Embryonic facial prominence (tissue), 1 donor: ENCODE measurements around the gene GRB14.
"Not testable (repeated sequence)": the region's sequence is repeated elsewhere in the genome, so short reads cannot be mapped to it uniquely, and the experiment has no call there.

ENCODE experiments used
- DNase-seq: peaks from one replicate; pipeline ENCODE4 v3.0.0-alpha.2; 2016; ENCODE audit errors: extremely low spot score

GRB14 gene

DNA sequence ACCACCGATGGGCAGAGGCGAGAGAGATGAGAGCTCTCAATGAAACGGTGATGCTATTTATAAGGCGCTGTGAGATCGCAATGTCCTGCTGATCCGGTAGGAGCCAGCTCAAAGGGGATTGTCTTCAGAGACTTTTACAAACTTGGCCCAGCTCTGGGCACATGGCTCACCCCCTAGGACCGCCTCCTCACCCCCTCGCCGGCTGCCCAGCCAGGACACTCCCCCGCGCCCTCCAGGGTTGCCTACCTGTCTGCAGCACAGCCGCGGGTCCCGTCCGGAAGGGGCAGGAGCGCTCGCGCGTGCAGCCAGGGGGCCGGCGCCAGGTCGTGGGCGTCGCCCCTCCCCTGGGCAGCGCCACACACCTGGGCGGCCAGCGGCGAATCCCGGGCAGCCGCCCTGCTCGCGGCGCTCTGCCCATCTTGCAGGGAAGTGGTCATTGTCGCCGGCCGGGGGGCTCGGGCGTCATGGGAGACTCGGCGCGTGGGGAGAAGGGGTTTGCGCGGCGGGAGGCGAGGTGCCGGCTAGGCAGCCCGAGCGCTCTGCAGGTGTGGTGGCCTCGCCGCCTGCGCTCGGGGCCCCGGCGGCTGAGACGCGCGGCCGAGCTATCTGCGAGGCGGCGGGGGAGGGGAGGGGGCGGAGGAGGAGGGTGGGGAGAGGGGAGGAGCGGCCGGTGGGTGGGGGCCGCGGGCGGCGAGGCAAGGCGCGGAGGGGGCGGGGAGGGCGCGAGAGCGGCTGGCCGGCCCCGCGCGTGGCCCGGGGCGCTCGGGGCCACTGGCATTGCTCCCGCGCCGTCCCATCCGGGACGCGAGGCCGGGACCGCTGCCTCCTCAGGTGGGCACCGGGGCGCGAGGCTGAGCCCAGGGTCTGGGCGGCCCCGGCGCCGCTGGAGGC, at the start of gene GRB14:
Gene GRB14, minus strand, starts transcription at position 610 of the 891 bp plus-strand sequence. Its CDS starts 173 bp downstream, at position 437.
- no peak for DNase-seq

DNA sequence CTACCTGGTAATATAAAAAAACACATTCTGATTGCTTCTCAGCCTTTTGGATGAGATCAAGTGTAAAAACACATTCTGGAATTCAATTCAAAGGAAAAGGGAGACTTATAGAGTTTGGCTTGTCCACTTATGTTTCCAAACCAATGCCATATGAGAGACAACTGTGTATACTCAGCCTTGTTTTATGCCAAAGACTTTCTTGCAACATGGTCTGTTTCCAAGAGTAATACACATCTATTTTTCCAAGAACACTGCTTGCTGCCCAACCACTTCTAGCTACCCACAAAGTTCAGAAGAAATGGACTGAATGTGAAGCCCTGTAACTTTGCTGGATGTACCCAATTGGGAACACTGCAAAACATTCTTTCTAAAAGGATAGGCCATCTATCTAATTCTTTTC, 48.0 kb upstream of the GRB14 start:
- no peak for DNase-seq

DNA sequence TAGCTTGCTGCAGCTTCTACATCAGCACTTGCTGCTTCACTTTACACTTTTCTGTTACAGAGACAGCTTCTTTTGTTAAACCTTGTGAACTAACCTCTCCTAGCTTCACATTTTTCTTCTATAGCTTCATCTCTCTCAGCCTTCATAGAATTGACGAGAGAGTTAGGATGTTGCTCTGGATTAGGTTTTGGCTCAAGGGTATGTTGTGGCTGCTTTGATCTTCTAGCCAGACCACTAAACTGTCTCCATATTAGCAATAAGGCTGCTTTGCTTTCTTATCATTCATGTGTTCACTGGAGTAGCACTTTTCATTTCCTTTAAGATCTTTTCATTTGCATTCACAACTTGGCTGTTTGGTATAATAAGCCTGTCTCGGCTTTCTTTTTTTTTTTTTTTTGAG, 46.3 kb upstream of the GRB14 start:
- DNase-seq: no peak

DNA sequence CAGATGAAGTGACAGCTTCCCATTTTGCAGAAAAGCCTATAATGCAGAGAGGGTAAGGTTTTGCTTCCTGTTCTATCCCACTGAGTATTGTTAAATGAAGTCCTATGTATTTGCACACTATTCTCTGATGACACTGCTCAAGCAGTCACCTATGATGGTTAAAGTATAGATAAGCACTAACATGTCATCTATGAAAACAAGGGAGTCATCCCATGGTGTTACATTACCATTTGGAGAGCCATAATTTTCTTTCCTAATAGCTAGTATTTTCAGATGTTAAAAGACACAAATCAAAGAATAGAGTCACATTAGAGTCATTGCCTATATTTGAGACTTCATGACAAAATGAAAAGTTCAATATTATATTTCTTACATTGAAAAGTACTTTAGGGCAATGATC, 42.8 kb upstream of the GRB14 start:
- no peak for DNase-seq

DNA sequence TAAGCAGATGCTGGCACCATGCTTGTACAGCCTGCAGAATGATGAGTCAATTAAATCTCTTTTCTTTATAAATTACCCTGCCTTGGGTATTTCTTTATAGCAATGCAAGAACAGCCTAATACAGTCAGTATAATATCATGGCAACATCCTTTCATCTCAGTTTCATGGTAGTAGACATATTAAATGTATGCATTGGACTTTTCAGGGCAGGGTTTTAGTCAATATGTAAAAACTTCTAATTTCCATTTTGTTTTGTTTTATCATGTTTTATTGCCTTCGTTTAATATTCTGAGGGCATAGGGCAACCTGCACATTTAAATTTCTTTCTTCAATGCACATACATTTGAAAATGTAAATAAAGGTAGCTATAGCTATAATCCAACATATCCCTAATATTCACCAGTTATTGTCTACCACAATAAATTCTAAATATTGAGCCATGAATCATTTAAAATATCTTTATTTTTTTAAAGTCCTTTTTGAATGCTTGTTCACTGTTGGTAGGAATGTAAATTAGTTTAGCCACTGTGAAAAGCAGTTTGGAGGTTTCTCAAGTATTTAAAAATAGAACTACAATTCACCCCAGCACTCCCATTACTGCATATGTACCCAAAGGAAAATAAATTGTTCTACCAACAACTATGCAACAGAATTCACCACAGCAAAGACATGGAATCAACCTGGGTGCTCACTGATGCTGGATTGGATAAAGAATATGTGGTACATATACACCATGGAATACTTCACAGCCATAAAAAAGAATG, 41.8 kb upstream of the GRB14 start:
- DNase-seq: no peak

DNA sequence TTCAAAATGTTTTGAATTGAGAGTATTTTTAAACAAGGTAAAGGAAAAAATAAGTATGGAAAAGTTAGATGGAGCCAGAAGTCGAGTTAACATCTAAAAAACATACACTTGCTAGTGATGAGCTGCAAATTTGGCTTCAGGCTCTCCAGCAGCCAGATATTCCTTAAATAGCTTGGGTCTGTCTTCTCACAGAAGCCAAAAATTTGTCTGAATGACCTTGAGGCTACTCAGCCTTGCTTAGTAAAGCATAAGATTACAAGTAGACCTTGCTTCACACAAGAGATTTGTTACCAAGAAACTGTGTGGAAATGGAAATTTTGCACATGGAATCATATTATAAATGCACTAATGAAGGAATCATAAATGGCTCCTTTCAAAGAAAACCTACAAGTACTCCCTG, 40.8 kb upstream of the GRB14 start:
- no peak for DNase-seq

DNA sequence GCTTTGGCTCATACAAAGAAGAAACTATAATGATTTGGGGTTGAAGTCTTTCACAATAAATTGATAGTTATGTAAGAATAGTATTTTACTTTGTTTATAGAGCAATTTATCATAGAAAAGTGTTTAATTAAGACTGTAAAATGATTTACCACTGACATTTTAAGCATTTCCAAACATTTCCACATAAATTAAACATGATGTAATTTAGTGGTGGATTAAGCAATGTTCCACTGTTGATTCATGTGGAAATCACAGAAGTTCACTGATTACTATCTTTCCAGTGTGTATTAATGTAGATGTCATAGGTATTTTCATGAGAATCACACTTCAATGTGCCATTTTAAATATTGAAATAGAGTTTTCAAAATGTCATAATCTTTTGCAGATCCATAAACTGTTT, 40.1 kb upstream of the GRB14 start:
- no peak for DNase-seq

DNA sequence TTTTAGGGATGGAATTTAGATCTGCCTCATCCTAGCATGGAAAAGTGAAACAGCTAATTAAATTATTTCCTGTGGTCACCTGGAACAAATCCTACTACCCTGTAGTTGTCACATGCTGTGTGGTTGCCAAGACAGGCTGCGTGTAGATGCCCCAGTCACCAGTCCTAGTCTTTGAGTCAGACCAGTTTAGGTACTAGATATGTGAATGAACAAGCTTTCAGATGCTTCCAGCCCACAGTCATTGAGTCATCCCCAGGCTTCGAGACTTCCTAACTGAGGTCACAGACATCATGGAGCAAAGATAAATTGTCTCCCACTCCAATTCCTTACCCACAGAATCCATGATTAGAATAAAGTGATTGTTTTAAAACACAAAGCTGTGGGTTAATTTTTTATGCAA, 35.8 kb upstream of the GRB14 start:
- no peak for DNase-seq

DNA sequence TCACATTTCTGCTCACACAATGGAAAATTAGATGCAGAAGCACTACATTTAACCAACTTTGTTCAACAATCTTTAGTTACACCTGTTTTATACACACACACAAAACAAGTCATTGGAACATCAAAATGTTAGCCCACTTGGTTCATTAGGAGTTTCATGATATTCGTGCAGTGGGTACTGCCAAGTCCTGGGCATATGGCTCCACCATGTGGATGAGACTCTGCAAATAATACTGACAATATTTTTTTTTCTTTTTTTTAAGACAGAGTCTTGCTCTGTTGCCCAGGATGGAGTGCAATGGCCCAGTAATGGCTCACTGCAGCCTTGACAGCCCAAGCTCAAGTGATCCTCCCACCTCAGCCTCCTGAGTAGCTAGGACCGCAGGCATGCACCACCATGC, 34.5 kb upstream of the GRB14 start:
- DNase-seq: no peak

DNA sequence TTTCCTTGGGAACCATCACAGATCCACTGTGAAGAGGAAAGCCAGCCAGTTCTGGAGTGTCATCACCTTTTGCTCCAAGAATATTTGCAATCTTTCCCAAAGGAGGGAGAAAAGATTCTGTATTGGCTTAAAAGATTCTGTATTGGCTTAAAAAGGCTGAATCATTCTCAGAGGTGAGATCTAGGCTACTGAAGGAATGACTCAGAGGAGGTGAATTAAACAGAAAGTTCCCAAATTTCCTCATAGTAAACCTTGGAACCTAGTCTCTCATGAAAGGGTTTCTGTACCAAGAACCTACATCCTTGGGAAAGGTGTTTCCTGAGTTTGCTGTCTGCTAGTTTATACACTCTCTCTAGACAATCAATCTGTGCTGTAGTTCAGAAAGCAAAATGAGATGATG, 34.1 kb upstream of the GRB14 start:
- no peak for DNase-seq

DNA sequence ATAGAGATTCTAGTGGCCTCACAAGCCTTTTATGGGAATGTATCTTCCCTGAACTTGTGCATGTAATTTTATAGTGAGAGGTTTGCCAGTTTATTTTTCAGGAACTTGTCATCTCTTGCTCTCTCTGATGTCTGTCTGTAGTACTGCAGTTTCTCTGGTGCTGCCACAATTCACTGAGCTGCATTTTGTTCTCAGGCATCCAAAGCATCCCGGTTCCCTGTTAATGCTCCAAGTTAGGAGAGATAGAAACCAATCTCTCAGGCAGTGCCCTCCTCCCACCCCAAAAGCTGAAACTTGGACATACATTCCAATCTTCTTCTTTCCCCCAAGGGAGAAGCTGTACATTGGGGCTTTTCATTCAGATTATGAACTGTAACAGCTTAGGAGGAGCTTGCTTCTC, 30.1 kb upstream of the GRB14 start:
- no peak for DNase-seq

DNA sequence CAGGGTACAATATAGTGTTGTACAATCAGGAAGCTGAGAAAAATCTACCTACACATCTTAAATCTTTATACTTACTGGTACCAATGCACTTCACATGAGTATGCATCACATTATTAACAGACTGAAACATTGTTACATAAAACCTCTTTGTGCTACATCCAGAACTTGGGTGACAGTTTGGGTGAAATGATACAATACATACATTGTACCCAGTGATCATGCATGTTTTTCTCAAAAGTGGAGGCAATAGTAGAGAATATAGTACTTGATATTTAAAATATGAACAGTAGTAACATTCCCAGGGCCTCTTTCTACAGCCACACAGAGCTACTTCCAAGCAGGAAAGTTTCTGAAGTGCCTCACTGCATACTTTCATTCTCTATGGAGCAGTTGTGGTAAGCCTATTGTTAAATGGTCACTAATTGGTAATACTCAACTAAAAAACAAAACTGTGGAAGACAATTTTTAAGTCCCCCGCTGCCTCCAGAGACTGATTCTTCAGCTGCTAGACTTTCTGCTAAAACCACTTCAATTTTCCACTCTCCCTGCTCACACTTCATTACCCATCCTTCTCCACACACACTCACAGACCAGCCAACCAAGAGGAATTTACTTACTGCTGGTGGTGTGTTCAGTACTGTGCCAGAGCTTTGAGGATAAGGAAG, 22.9 kb upstream of the GRB14 start:
- DNase-seq: no peak

DNA sequence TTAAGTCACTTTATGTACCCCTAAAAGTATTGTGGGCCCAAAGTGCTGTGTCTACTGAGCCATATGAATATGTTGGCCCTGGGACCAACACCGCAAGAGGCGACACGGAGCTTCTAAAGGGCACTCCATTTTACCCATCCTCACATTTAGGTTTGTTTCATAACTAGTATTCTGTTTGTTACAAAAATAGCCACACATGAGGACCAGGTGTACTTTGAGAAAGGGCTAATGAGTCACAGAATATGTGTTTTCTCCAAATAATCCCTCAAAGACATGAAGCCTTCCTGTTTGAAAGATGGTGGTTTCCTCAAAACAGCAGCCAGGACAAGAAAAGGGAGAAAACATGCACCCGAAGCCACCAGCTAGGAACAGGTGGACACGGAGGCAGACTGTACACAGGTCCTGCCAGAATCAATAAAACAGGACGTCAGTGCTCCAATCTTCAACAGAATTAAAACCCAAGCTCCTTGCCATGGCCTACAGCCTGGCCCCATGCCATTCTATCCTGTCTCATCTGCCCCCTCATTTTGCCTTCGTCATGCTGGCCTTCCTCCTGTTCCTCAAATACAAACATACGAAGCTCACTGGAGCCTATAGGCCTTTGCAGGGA, 21.8 kb upstream of the GRB14 start:
- no peak for DNase-seq

DNA sequence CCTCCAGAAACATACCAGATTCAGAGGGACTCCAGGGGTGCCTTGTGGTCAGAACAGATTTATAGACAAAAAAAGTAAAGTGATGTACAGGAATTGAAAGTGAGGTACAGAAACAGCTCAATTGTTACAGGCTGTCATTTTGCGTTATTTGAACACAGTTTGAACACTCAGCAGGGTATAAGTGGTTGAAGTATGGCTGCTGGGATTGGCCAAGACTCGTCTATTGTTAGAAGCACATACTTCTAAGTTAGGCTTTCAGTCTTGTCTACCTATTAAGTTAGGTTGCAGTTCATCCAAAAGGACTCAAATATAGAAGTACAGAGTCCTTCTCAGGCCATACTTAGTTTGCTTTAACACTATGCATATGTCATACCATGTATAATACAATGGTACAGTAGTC, 21.0 kb upstream of the GRB14 start:
- no peak for DNase-seq

DNA sequence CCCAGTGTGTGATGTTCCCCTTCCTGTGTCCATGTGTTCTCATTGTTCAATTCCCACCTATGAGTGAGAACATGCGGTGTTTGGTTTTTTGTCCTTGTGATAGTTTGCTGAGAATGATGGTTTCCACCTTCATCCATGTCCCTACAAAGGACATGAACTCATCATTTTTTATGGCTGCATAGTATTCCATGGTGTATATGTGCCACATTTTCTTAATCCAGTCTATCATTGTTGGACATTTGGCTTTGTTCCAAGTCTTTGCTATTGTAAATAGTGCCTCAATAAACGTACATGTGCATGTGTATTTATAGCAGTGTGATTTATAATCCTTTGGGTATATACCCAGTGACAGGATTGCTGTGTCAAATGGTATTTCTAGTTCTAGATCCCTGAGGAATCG, 7.0 kb upstream of the GRB14 start:
- not testable (repeated sequence) for DNase-seq

DNA sequence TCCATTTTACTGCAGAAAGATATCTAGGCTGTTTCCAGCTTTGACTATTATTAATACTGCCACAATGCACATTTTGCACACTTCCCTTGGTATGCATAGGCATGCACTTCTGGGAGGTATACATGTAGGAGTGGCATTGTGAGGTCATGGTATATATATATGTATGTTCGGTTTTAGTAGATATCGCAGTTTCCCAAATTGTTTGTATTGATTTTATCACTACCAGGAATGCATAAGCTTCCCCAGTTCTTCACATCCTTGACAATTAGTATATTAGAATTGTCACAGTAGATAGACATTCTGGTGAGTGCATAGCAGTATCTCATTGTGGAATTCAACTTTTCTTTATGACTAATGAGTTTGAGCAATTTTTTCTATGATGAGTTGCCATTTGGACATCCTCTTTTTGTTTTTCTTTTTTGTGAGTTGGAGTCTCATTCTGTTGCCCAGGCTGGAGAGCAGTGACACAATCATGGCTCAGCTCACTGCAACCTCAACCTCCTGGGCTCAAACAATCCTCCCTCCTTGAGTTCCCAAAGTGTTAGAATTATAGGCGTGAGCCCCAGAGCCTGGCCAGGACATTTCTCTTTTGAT, 4.2 kb upstream of the GRB14 start:
- no peak for DNase-seq

DNA sequence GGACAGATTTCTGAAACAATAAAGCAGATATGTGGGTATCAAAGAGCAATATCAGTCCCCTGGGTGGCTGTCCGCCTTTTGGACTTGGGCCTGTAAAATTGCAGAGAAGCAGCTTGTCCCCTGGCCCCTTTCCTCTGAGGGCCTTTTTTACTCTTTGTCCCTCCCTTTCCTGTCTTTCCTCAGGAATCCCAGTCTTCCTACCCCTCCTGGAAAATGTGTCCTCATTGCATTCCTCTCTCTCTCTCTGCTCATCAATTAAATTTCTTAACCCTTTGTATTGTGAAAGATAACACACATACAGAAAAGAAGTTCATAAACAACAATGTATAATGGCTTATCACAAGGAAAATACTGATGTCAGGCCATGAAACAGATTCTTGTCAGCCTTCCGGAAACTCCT, 3.0 kb upstream of the GRB14 start:
- no peak for DNase-seq

DNA sequence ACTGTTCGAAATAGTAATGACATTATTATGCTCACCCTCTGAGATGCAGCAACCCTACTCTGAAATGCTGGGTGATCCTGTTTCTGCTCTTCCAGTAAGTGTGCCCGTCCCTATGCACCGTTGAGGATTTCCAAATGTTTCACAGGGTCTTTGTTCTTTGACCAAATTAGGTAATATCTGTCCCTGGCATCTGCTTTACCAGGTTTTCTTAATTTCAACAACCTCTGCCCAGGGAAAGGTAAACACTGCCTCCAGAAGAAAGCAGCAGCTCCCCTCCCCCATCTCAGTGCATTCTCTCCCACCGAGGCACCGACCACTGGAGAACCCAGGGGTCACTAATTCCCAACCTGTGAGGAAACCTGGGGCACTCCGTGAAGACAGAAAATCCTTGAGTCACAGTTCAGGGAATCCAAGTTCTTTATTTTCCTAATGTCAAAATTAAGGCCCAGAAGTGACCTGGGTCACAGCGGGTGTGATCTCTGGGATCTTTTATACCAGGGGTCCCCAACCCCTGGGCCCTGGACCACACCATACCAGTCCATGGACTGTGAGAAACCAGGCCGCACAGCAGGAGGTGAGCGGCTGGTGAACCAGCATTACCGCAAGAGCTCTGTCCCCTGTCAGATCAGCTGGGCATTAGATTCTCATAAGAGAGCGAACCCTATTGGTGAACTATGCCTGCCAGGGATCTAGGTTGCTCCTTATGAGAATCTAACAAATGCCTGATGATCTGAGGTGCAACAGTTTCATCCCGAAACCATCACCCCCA, 1.2 kb upstream of the GRB14 start:
- no peak for DNase-seq

DNA sequence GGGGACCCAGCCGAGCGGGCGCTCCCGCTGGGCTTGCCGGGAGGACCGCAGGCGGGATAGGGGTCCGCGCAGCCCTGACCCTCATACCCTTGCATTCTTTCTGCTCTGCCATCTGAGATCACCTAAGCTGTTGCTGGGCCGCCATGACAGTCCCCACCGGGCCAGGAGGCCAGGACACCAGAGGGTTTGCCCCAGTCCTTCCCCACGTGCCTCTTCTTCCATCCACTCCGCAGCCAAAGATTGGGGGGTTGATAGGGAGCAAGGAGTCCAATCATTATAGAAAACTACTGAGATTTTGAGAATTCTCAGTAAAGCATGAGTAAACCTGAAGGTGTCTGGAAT, 453 bp upstream of the GRB14 start:
- DNase-seq: no peak

DNA sequence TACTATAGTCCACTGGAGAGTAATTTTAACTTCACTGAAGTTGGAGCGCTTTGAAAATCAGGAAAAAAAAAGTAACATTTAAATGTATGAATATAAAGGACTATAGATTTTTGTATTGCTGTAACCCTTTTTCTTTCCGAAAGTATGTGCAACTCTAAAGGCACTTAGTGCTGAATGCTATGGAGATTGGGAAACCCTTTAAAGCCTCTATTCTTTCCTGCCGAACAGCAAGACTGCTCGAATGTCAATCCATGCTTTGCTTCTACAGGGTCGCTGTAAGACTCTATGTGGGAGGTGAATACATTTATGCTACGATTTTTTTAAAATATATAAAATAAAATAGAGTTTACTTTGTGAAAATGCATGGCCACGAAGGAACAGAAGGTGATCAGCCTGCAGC, 825 bp downstream of the GRB14 start:
- DNase-seq: no peak

DNA sequence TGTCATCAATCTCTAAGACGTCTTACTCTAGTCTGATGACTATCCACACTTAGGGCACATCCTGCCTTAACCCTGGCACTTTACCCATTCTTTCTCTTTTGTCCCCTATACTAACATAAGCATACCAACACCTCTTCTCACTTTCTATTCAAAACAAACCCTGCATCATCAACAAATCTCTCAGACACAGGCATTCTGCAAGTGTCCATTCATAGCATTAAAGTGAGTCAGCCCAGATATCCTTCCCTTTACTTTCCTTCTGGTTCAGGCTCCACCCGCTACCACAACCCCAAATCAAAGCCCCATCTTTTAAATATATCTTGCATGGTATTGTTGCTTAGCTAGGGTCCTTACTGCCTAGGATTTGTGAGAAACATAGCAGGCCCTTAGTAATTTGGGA, 3.8 kb downstream of the GRB14 start:
- DNase-seq: no peak
